ENCODE measurements around the gene PUS7.
"Not testable (repeated sequence)": the region's sequence is repeated elsewhere in the genome, so short reads cannot be mapped to it uniquely, and the experiment has no call there.

The PUS7 gene

GRCh38 chr7:105444342-105444987 lies 77.6 kb downstream of the PUS7 start:
- DNase-seq (ENCODE audit: low read depth in 2 of 2), result no peak

- not testable (repeated sequence) for DNase-seq (ENCODE audit: low read depth in 2 of 2)
Observed at GRCh38 chr7:105442214-105442613, 79.9 kb downstream of the PUS7 start.

GRCh38 chr7:105439174-105439893 lies 82.7 kb downstream of the PUS7 start:
- DNase-seq (ENCODE audit: low read depth in 2 of 2), result no peak

GRCh38 chr7:105438847-105439173 lies 83.3 kb downstream of the PUS7 start:
- no peak for DNase-seq (ENCODE audit: low read depth in 2 of 2)

- DNase-seq (ENCODE audit: low read depth in 2 of 2), result no peak
Observed at GRCh38 chr7:105438254-105438653, 83.8 kb downstream of the PUS7 start.

- not testable (repeated sequence) for DNase-seq (ENCODE audit: low read depth in 2 of 2)
Observed at GRCh38 chr7:105437356-105437755, 84.7 kb downstream of the PUS7 start.

- DNase-seq (ENCODE audit: low read depth in 2 of 2), result peak in 1 of 2 donors; percentile 12
Observed at GRCh38 chr7:105429746-105430612, 92.1 kb downstream of the PUS7 start.

GRCh38 chr7:105426606-105427146 lies 95.4 kb downstream of the PUS7 start:
- DNase-seq (ENCODE audit: low read depth in 2 of 2), result no peak

GRCh38 chr7:105423987-105424386 lies 98.1 kb downstream of the PUS7 start:
- no peak for DNase-seq (ENCODE audit: low read depth in 2 of 2)

GRCh38 chr7:105413887-105414437 lies 108.1 kb downstream of the PUS7 start:
- DNase-seq (ENCODE audit: low read depth in 2 of 2), result no peak

GRCh38 chr7:105410774-105411173 lies 111.3 kb downstream of the PUS7 start:
- not testable (repeated sequence) for DNase-seq (ENCODE audit: low read depth in 2 of 2)

- not testable (repeated sequence) for DNase-seq (ENCODE audit: low read depth in 2 of 2)
Observed at GRCh38 chr7:105409775-105410174, 112.3 kb downstream of the PUS7 start.

- no peak for DNase-seq (ENCODE audit: low read depth in 2 of 2)
Observed at GRCh38 chr7:105408791-105409410, 113.2 kb downstream of the PUS7 start.
